Coronary artery (tissue), 2 donors: Measurements from ENCODE around the gene KRT16.
"Not testable (repeated sequence)": the region's sequence is repeated elsewhere in the genome, so short reads cannot be mapped to it uniquely, and the experiment has no call there.

Experiments used
- DNase-seq: peaks from one replicate; pipeline ENCODE4 v3.0.0-alpha.2; 2017; ENCODE audit warnings: low spot score
- H3K27ac ChIP-seq, 2 donors: fragments of 200-600 bp; sonication (generic); one replicate each; pipeline ENCODE4 v1.5.1; 2016 to 2019
- H3K4me3 ChIP-seq: fragments of 200-600 bp; sonication (generic); 2 replicates; pipeline ENCODE4 v1.5.1; 2016; ENCODE audit warnings: mild to moderate bottlenecking, moderate library complexity
- TF ChIP-seq, protein P1 (sequence below): fragments of 200-600 bp; sonication (generic); IDR thresholded peaks from one replicate; pipeline ENCODE4 v1.5.1; 2019; ENCODE audit warnings: antibody characterized with exemption

KRT16 gene

DNA sequence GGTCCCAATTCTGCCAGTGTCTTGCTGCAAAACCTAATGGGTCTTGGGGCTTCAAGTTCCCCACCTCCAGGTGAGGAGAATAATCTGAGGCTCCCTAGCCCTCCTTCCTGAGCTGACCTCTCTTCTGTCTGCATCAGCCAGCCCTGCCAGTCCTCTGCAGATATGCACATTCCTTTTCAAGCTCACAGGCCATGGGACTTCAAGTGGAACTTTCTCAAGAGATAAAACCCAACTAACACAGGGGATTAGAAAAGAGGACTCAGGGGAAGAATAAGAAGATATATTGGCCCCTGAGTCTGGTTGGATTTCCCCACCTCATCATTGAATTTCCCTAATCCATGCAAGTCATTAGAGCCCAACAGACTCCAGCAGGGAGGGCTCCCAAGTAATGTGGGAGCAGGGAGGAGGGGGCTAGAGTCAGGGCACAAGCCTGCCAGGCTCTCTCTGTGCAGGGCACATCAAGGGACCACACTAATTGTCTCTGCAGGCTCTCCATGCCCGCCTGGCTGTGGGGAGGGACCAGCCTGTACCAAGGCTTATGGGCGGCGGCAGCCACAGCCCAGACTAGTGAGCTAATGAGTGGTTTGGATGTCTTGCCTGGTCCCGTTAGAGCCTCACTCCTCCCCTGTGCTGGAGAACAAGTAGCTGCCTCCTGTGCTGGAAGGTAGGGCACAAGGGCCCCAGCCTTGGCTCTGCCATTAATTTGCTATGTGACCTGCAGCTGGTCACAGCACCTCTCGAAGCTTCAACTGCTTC is 27.1 kb downstream of the KRT16 start:
- TF ChIP-seq, protein P1, sequence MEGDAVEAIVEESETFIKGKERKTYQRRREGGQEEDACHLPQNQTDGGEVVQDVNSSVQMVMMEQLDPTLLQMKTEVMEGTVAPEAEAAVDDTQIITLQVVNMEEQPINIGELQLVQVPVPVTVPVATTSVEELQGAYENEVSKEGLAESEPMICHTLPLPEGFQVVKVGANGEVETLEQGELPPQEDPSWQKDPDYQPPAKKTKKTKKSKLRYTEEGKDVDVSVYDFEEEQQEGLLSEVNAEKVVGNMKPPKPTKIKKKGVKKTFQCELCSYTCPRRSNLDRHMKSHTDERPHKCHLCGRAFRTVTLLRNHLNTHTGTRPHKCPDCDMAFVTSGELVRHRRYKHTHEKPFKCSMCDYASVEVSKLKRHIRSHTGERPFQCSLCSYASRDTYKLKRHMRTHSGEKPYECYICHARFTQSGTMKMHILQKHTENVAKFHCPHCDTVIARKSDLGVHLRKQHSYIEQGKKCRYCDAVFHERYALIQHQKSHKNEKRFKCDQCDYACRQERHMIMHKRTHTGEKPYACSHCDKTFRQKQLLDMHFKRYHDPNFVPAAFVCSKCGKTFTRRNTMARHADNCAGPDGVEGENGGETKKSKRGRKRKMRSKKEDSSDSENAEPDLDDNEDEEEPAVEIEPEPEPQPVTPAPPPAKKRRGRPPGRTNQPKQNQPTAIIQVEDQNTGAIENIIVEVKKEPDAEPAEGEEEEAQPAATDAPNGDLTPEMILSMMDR = no peak
- H3K4me3 ChIP-seq = no peak overlapping the region
- DNase-seq = no peak
- H3K27ac ChIP-seq = no peak overlapping the region

DNA sequence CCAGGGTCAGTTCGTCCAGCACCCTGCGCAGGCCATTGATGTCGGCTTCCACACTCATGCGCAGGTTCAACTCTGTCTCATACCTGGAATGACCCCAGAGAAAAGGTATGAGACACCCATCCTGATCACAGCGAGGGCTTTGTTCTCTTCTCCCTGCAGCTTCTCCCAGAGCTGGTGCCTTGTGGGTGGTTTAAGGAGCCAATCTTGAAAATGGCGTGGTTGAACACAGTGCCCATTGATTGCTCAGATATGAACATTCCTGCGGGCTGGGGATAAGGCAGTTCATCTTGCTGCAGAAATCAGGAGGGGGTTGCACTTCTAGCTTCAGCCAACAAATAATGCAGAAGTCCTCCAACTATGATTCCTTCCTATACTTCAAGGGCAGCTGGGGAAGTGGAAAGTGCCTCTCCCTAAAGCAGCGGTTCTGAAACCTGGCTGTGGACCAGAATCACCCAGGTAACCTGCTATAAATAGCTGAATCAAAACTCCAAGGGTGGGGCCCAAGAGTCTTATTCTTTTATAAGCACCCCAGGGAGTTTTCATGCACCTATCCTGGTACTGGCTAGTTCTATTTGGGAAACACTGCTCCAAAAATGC is 28.1 kb downstream of the KRT16 start:
- not testable (repeated sequence) for H3K27ac ChIP-seq, H3K4me3 ChIP-seq, DNase-seq

DNA sequence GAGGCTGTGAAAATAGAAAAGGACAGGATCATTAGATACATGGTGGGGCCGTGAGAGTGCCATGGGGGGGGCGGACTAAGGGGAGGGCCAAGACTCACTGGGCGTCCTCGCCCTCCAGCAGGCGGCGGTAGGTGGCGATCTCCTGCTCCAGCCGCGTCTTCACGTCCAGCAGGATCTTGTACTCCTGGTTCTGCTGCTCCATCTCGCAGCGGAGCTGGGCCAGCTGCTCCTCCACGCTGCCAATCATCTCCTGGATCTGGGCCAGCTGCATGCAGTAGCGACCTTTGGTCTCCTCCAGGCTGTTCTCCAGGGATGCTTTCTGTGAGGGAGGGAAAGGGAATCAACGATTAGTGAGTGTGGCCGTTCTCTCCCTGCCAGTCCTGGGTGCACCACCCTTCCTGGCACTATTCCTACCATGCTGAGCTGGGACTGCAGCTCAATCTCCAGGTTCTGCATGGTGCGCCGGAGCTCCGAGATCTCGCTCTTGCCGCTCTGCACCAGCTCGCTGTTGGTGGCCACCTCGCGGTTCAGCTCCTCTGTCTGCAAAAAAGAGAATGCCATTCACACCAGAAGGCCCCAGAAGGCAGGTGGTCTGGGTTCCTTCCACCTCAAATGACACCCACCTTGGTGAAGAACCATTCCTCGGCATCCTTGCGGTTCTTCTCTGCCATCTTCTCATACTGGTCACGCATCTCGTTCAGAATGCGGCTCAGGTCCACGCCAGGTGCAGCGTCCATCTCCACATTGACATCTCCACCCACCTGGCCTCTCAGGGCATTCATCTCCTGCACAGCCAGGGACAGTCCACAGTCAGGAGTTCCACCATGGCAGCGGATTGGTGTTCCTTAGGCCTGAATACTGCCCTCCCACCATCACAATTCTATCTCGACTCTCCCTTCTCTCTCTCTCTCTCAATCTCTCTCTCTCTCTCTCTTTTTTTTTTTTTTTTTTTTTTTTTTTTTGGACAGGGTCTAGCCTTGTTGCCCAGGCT is 29.1 kb downstream of the KRT16 start:
- Histone ChIP-seq H3K27ac (no peak overlapping the region), H3K4me3 (no peak overlapping the region)
- TF ChIP-seq, protein P1 = no peak
- no peak for DNase-seq

DNA sequence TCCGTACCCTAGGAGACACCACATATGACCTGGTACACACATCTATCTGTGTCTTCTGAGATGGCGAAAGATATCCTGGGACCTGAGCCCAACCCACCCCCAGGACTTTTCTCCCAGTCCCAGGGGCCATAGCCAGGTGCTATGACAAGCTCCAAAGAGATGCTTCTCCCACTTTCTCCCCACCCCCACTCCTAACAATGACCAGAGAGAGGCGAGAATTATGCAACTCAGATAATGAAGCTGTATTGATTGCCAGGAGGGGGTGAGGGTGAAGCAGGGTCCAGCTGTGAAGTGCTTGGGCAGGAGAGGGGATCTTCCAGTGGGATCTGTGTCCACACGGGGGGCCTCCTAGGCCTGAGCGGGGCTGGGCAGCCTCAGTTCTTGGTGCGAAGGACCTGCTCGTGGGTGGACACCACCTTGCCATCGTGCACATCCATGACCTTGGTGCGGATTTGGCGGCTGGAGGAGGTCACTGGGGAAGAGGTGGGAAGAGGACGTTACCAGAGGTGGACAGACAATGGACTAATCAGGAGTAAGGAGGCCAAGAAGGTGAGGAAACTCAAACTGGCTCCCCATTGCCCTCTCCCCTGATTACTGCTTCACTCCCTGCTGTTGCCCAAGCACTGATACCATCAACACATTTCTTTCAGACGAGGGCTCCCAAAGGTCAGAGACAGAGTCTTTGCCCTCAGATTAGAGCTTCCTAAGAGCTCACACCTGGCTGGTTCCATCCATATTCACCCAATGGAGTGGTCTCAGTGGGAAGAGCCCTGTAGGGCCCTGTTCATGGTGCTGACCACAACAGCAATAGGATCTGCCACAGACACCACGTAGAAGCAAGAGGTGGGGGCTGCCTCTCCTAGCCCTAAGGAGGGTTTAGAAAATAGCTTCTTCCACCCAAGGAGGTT is 30.3 kb downstream of the KRT16 start:
- DNase-seq, H3K27ac ChIP-seq, H3K4me3 ChIP-seq: not testable (repeated sequence)

DNA sequence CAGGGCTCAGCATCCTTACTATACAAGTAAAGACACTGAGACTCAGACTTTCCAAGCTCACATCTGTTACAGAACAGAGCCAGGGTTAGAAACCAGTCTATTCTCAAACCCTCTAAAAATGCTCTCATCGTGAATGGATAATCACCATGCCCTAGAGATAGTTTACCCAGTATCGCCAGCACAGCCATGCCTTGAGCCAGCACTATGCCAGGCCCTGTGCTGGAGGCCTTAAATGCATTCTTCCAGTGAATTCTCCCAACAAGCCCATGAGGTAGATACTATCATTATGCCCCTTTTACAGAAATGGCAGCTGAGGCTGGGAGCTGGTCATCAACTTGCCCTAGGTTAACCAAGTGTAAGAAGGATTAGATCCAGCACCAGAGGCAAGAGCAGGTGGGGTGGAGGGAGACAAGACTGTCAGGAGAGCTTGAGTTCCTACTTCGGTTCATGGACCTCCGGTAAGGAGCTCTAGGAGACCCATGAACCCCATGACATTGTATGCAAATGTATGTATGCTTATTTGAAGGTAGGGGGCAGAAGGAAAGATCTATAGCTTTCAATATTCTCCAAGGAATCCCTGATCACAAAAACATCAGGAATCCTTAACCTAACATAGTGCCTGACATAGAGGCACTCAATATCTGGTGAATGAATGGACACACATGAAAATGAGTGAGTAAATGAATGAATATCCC is 31.1 kb downstream of the KRT16 start:
- no peak overlapping the region for H3K27ac ChIP-seq
- H3K4me3 ChIP-seq = no peak overlapping the region
- TF ChIP-seq, protein P1 = no peak
- no peak for DNase-seq

DNA sequence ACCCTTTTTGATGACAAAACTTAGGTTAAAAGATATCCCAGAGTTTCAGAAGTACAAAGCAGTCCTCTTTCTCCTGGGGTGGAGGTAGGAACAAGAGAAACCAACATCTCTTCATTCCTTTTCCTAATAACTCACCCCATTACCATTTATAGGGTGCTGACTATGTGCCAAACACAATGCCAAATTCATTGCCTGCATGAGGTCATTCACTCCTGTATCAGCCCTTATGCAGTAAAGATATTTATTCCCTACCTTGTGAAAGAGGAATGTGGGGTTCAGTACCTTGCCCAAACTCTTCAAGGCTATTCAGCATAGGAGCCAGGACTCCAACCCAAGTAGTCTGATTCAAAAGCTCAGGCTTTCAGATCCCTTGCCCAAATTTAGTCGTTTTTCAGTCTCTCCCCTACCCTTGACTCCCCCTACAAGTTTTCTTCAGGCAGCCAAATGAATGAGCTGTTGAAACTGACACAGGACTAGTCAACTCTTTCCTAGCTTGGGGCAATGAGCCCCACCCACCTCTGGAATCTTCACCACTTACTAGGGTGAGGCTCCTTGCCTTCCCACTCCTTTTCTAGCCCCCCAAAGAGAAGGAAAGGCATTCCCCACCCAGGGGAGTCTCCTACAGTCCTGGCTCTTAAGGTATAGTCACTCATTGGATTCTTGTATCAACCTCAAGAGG is 31.7 kb downstream of the KRT16 start:
- TF ChIP-seq, protein P1 = no peak
- Histone ChIP-seq H3K27ac (no peak overlapping the region), H3K4me3 (no peak overlapping the region)
- DNase-seq = no peak

DNA sequence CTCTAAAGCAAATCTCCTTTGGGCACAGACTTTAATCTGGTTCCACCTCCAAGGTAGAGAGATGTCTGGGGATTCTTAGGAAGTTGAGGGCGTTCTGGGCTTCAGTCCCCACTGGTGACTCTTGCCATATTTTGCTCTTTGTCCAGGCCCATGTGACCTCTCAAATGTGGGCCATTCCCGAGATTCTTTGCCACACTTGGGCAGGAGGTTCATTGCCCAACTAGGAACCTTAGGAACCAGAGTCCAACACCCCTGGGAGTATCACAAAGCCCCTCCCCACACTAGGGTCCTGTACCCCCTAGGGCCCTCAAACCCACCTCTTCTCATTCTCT is 32.4 kb downstream of the KRT16 start:
- TF ChIP-seq, protein P1 = no peak
- H3K27ac ChIP-seq = no peak overlapping the region
- no peak for DNase-seq
- no peak overlapping the region for H3K4me3 ChIP-seq
